Type B pancreatic cell (in vitro differentiated cells): ENCODE data around the gene MAML2. TPM values are rescaled to one million over a fixed set of nuclear protein-coding genes. Genes with fewer than 3 reads are reported as not detected.

ENCODE experiments used
- DNase-seq: peaks from one replicate; pipeline ENCODE4 v3.0.0; 2021; ENCODE audit warnings: mixed read lengths; ENCODE audit not compliant: unreplicated experiment; ENCODE audit errors: extremely low spot score
- H3K27ac Mint-ChIP-seq: 2 replicates; pipeline ENCODE4 v1.8.0; 2021; ENCODE audit warnings: mild to moderate bottlenecking, mixed read lengths
- H3K27me3 Mint-ChIP-seq: 2 replicates; pipeline ENCODE4 v1.8.0; 2021; ENCODE audit warnings: mixed read lengths
- H3K36me3 Mint-ChIP-seq: 2 replicates; pipeline ENCODE4 v1.8.0; 2021; ENCODE audit warnings: mixed read lengths
- H3K4me1 Mint-ChIP-seq: one replicate; pipeline ENCODE4 v1.8.0; 2021; ENCODE audit warnings: mixed read lengths; ENCODE audit not compliant: unreplicated experiment
- H3K4me3 Mint-ChIP-seq: 2 replicates; pipeline ENCODE4 v1.8.0; 2021; ENCODE audit warnings: mild to moderate bottlenecking, mixed read lengths
- H3K9me3 Mint-ChIP-seq: 2 replicates; pipeline ENCODE4 v1.8.0; 2021; ENCODE audit warnings: mixed read lengths
- CTCF ChIP-seq: fragments of 200-600 bp; sonication (generic); conservative IDR thresholded peaks from 2 replicates; pipeline ENCODE4 v1.5.0; 2021; ENCODE audit warnings: antibody characterized with exemption, mild to moderate bottlenecking
- total RNA-seq: library from RNA; stranded (reverse); gene quantifications from 2 replicates; pipeline ENCODE4 v1.2.1, GENCODE V29; 2021; ENCODE audit warnings: low replicate concordance

Gene MAML2
- total RNA-seq, 1 donor from 2014 or later, result 20.8 TPM

GRCh38 chr11:96311120-96311568 lies 31.9 kb downstream of the MAML2 start:
- Mint-ChIP-seq H3K27me3 (no peaks in the 10 kb centered on the region), H3K36me3 (peaks cover 14% of the 10 kb centered on the region), H3K27ac (peak overlapping the region; percentile 51), H3K4me3 (peak overlapping the region; percentile 3), H3K4me1 (peaks cover 58% of the 10 kb centered on the region), H3K9me3 (no peaks in the 10 kb centered on the region)
- no peak for DNase-seq
- TF ChIP-seq CTCF, result no peak

GRCh38 chr11:96310236-96310635 lies 32.8 kb downstream of the MAML2 start:
- no peak for DNase-seq
- Mint-ChIP-seq H3K4me3 (no peak overlapping the region), H3K36me3 (peaks cover 12% of the 10 kb centered on the region), H3K9me3 (no peaks in the 10 kb centered on the region), H3K27ac (peak overlapping the region; percentile 51), H3K4me1 (peaks cover 56% of the 10 kb centered on the region), H3K27me3 (no peaks in the 10 kb centered on the region)
- no peak for TF ChIP-seq CTCF

GRCh38 chr11:96309643-96310017 lies 33.4 kb downstream of the MAML2 start:
- no peak for DNase-seq
- H3K36me3 Mint-ChIP-seq, result peaks cover 12% of the 10 kb centered on the region
- H3K9me3 Mint-ChIP-seq, result no peaks in the 10 kb centered on the region
- peak overlapping the region; percentile 35 for H3K4me3 Mint-ChIP-seq
- peaks cover 52% of the 10 kb centered on the region for H3K4me1 Mint-ChIP-seq
- no peaks in the 10 kb centered on the region for H3K27me3 Mint-ChIP-seq
- peak overlapping the region; percentile 75 for H3K27ac Mint-ChIP-seq
- TF ChIP-seq CTCF, result no peak

GRCh38 chr11:96309016-96309642 lies 33.9 kb downstream of the MAML2 start:
- no peak for TF ChIP-seq CTCF
- peaks cover 50% of the 10 kb centered on the region for H3K4me1 Mint-ChIP-seq
- no peak for DNase-seq
- H3K4me3 Mint-ChIP-seq, result peak overlapping the region; percentile 35
- H3K9me3 Mint-ChIP-seq, result no peaks in the 10 kb centered on the region
- peaks cover 8% of the 10 kb centered on the region for H3K36me3 Mint-ChIP-seq
- H3K27ac Mint-ChIP-seq, result peak overlapping the region; percentile 75
- H3K27me3 Mint-ChIP-seq, result no peaks in the 10 kb centered on the region

GRCh38 chr11:96307776-96308140 lies 35.2 kb downstream of the MAML2 start:
- no peaks in the 10 kb centered on the region for H3K9me3 Mint-ChIP-seq
- H3K4me3 Mint-ChIP-seq, result peak overlapping the region; percentile 69
- no peak for DNase-seq
- H3K27ac Mint-ChIP-seq, result peak overlapping the region; percentile 86
- TF ChIP-seq CTCF, result no peak
- peaks cover 5% of the 10 kb centered on the region for H3K36me3 Mint-ChIP-seq
- no peaks in the 10 kb centered on the region for H3K27me3 Mint-ChIP-seq
- peaks cover 47% of the 10 kb centered on the region for H3K4me1 Mint-ChIP-seq
